ENCODE data around the gene EGFL7.

Gene EGFL7

GRCh38 chr9:136713550-136713949, 50.8 kb downstream of the EGFL7 start:
- peak overlapping the region; percentile 65 for H3K27ac ChIP-seq
- no peak for TF ChIP-seq ZFX (IDR thresholded peaks at IDR 0.05; ENCODE audit: borderline replicate concordance)
- TF ChIP-seq CTCF (IDR thresholded peaks at IDR 0.05): no peak

- no peak for TF ChIP-seq ZFX (IDR thresholded peaks at IDR 0.05; ENCODE audit: borderline replicate concordance)
- no peak for TF ChIP-seq CTCF (IDR thresholded peaks at IDR 0.05)
- peak overlapping the region; percentile 65; the same call in 1 of the 2 replicates for H3K27ac ChIP-seq
Observed at GRCh38 chr9:136714096-136714892, 51.6 kb downstream of the EGFL7 start.

GRCh38 chr9:136714893-136715274, 52.2 kb downstream of the EGFL7 start:
- no peak for TF ChIP-seq ZFX (IDR thresholded peaks at IDR 0.05; ENCODE audit: borderline replicate concordance)
- no peak for TF ChIP-seq CTCF (IDR thresholded peaks at IDR 0.05)
- no peak overlapping the region for H3K27ac ChIP-seq

GRCh38 chr9:136717399-136717798, 54.7 kb downstream of the EGFL7 start:
- TF ChIP-seq ZFX (IDR thresholded peaks at IDR 0.05; ENCODE audit: borderline replicate concordance) (no peak), CTCF (IDR thresholded peaks at IDR 0.05) (no peak)
- H3K27ac ChIP-seq: no peak overlapping the region

GRCh38 chr9:136718345-136719194, 55.9 kb downstream of the EGFL7 start:
- H3K27ac ChIP-seq: no peak overlapping the region
- TF ChIP-seq CTCF (IDR thresholded peaks at IDR 0.05): no peak
- TF ChIP-seq ZFX (IDR thresholded peaks at IDR 0.05; ENCODE audit: borderline replicate concordance): no peak

GRCh38 chr9:136719195-136719880, 56.6 kb downstream of the EGFL7 start:
- TF ChIP-seq CTCF (IDR thresholded peaks at IDR 0.05): no peak
- H3K27ac ChIP-seq: no peak overlapping the region

Measured in 22Rv1 (cell line).